Neural cell (in vitro differentiated cells): Measurements from ENCODE around the gene SLC1A1. TPM values are rescaled to one million over a fixed set of nuclear protein-coding genes. Genes with fewer than 3 reads are reported as not detected.

Experiments used
- H2AFZ ChIP-seq: fragments of 200-600, 300-800 bp; sonication (generic), shearing (Covaris generic); 2 replicates; pipeline ENCODE4 v1.6.0; 2014; ENCODE audit warnings: low read depth, mild to moderate bottlenecking, antibody characterized with exemption, low read length, moderate library complexity
- H3F3A ChIP-seq: fragments of 200-600 bp; shearing (Covaris generic); 2 replicates; pipeline ENCODE4 v1.6.1; 2016; ENCODE audit warnings: mild to moderate bottlenecking, moderate library complexity, mixed read lengths, antibody characterized with exemption, low read length; ENCODE audit not compliant: insufficient read depth, poor library complexity, severe bottlenecking
- H3K27ac ChIP-seq: fragments of 200-600, 300-800 bp; sonication (generic), shearing (Covaris generic); 2 replicates; pipeline ENCODE4 v1.5.1; 2014; ENCODE audit warnings: mild to moderate bottlenecking, low read length, moderate library complexity
- H3K27me3 ChIP-seq: fragments of 300-800, 200-600 bp; sonication (generic), shearing (Covaris generic); 2 replicates; pipeline ENCODE4 v1.6.0; 2014; ENCODE audit warnings: mild to moderate bottlenecking, low read depth, low read length, moderate library complexity; ENCODE audit not compliant: insufficient read depth
- H3K36me3 ChIP-seq: fragments of 300-800, 200-600 bp; sonication (generic), shearing (Covaris generic); 2 replicates; pipeline ENCODE4 v1.5.1; 2014; ENCODE audit warnings: mild to moderate bottlenecking, antibody characterized with exemption, low read length, moderate library complexity; ENCODE audit not compliant: insufficient read depth
- H3K4me2 ChIP-seq: fragments of 300-800, 200-600 bp; sonication (generic), shearing (Covaris generic); 2 replicates; pipeline ENCODE4 v1.6.0; 2014; ENCODE audit warnings: mild to moderate bottlenecking, low read length
- H3K4me3 ChIP-seq: fragments of 300-800, 200-600 bp; sonication (generic), shearing (Covaris generic); 2 replicates; pipeline ENCODE4 v1.5.1; 2014; ENCODE audit warnings: mild to moderate bottlenecking, low read length, moderate library complexity
- H3K79me2 ChIP-seq: fragments of 200-600 bp; shearing (Covaris generic); replicated peaks from 2 replicates; pipeline ENCODE4 v1.6.0; 2014; ENCODE audit warnings: mild to moderate bottlenecking, low read length, moderate library complexity; ENCODE audit not compliant: insufficient read depth
- H3K9ac ChIP-seq: fragments of 300-800, 200-600 bp; sonication (generic), shearing (Covaris generic); 2 replicates; pipeline ENCODE4 v1.6.1; 2016; ENCODE audit warnings: mild to moderate bottlenecking, low read length, mixed read lengths
- H3K9me2 ChIP-seq: fragments of 200-600 bp; shearing (Covaris generic); 2 replicates; pipeline ENCODE4 v1.6.1; 2016; ENCODE audit warnings: mild to moderate bottlenecking, low read length, mixed read lengths; ENCODE audit not compliant: insufficient read depth
- H3K9me3 ChIP-seq: fragments of 200-600, 300-800 bp; sonication (generic), shearing (Covaris generic); 2 replicates; pipeline ENCODE4 v1.6.1; 2016; ENCODE audit warnings: mild to moderate bottlenecking, mixed run types, low read length, moderate library complexity, mixed read lengths
- H4K20me1 ChIP-seq: fragments of 200-600 bp; shearing (Covaris generic); 2 replicates; pipeline ENCODE4 v1.6.1; 2016; ENCODE audit warnings: mild to moderate bottlenecking, mixed run types; ENCODE audit not compliant: insufficient read depth
- EP300 ChIP-seq: fragments of 450-650 bp; conservative IDR thresholded peaks from 2 replicates; pipeline ENCODE4 v1.6.1; 2014; ENCODE audit warnings: antibody characterized with exemption, mild to moderate bottlenecking, moderate library complexity; ENCODE audit not compliant: poor library complexity, severe bottlenecking
- EZH2 ChIP-seq: fragments of 200-600, 300-800 bp; shearing (Covaris generic), sonication (generic); IDR thresholded peaks from 2 replicates; pipeline ENCODE4 v1.6.1; 2014; ENCODE audit warnings: antibody characterized with exemption, low read length, borderline replicate concordance, mild to moderate bottlenecking; ENCODE audit not compliant: insufficient read depth, poor library complexity, severe bottlenecking
- MXI1 ChIP-seq: fragments of 450-650 bp; conservative IDR thresholded peaks from 2 replicates; pipeline ENCODE4 v1.6.1; 2014; ENCODE audit warnings: antibody characterized with exemption, mild to moderate bottlenecking; ENCODE audit not compliant: poor library complexity, severe bottlenecking
- POLR2AphosphoS5 ChIP-seq: IDR thresholded peaks from 2 replicates; pipeline ENCODE4 v1.6.1; 2012
- RAD21 ChIP-seq: fragments of 450-650 bp; conservative IDR thresholded peaks from 2 replicates; pipeline ENCODE4 v1.6.1; 2014; ENCODE audit warnings: antibody characterized with exemption, mild to moderate bottlenecking, moderate library complexity
- SMC3 ChIP-seq: fragments of 450-650 bp; conservative IDR thresholded peaks from 2 replicates; pipeline ENCODE4 v1.6.1; 2014; ENCODE audit warnings: antibody characterized with exemption, mild to moderate bottlenecking, moderate library complexity; ENCODE audit not compliant: poor library complexity
- TAF1 ChIP-seq: IDR thresholded peaks from 2 replicates; pipeline ENCODE4 v1.6.1; 2012; ENCODE audit warnings: low read depth
- polyA plus RNA-seq: library from polyadenylated mRNA; depleted of rRNA; stranded (reverse); fragments of >200 nt; gene quantifications from 2 replicates; pipeline ENCODE4 v1.2.3, GENCODE V29; 2014
- TF ChIP-seq, protein P1 (sequence below): fragments of 450-650 bp; IDR thresholded peaks from 2 replicates; pipeline ENCODE4 v1.5.1; 2014; ENCODE audit warnings: antibody characterized with exemption, mild to moderate bottlenecking, moderate library complexity; ENCODE audit not compliant: poor library complexity, severe bottlenecking
- TF ChIP-seq, protein P2 (sequence below): IDR thresholded peaks from 2 replicates; pipeline ENCODE4 v1.6.1; 2012; ENCODE audit warnings: borderline replicate concordance

SLC1A1 gene
- polyA plus RNA-seq, 1 donor from 2014 or later = 30.8 TPM

DNA sequence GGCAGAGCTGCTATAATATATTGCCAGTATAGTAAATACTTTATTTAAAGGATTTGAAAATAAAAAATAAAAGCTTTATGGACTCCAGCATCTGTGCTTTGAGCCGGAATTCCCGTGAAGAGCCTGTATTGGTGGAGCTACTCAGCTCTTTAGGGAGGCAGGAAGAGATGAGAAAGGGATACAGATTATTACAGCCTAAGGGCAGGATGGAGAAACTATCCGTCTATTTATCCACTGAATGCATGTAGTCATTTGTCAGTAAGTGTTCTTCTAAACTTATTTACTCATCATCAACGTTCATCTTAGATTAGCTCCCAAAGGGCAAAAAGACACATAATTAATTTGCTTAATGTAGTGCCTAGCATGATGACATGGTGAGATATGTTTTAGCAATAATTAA is 48.4 kb downstream of the SLC1A1 start:
- Histone ChIP-seq H3K27ac (no peak overlapping the region), H3K9me3 (peaks cover 7% of the 10 kb centered on the region), H3K27me3 (no peaks in the 10 kb centered on the region), H3K79me2 (no peaks in the 10 kb centered on the region), H3K4me2 (no peak overlapping the region), H4K20me1 (no peaks in the 10 kb centered on the region), H3K36me3 (no peaks in the 10 kb centered on the region), H3F3A (no peaks in the 10 kb centered on the region), H3K9me2 (no peaks in the 10 kb centered on the region), H2AFZ (no peak overlapping the region), H3K4me3 (no peak overlapping the region), H3K9ac (no peak overlapping the region)
- TF ChIP-seq, protein P1, sequence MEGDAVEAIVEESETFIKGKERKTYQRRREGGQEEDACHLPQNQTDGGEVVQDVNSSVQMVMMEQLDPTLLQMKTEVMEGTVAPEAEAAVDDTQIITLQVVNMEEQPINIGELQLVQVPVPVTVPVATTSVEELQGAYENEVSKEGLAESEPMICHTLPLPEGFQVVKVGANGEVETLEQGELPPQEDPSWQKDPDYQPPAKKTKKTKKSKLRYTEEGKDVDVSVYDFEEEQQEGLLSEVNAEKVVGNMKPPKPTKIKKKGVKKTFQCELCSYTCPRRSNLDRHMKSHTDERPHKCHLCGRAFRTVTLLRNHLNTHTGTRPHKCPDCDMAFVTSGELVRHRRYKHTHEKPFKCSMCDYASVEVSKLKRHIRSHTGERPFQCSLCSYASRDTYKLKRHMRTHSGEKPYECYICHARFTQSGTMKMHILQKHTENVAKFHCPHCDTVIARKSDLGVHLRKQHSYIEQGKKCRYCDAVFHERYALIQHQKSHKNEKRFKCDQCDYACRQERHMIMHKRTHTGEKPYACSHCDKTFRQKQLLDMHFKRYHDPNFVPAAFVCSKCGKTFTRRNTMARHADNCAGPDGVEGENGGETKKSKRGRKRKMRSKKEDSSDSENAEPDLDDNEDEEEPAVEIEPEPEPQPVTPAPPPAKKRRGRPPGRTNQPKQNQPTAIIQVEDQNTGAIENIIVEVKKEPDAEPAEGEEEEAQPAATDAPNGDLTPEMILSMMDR = no peak
- TF ChIP-seq RAD21 (no peak), TAF1 (no peak)

DNA sequence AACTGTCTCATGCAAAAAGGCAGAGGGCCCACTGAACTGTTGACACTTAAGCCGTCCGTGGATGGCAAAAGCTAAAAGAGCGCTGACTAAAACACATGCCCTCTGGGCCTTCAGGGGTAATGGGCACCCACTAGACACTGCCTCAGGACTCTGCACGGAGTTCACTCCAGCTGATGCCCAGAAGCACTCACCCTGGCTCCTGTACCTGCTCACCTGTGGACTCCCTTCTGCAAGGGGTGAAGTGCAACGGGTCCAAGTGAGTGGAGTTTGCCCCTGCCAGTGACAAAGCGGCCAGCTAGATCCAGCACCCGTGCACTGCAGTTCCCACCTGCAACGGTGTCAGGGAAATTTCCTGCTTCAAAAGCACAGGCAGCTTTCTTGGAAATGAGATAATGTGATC is 50.2 kb downstream of the SLC1A1 start:
- Histone ChIP-seq H3K36me3 (no peaks in the 10 kb centered on the region), H3K27me3 (no peaks in the 10 kb centered on the region), H4K20me1 (no peaks in the 10 kb centered on the region), H3K9me2 (no peaks in the 10 kb centered on the region), H3K27ac (no peak overlapping the region), H3K4me2 (no peak overlapping the region), H3F3A (no peaks in the 10 kb centered on the region), H3K79me2 (no peaks in the 10 kb centered on the region), H3K4me3 (no peak overlapping the region), H2AFZ (no peak overlapping the region), H3K9me3 (peaks cover 7% of the 10 kb centered on the region), H3K9ac (no peak overlapping the region)
- TF ChIP-seq EZH2 (no peak), POLR2AphosphoS5 (no peak), SMC3 (no peak), RAD21 (no peak), MXI1 (no peak), EP300 (no peak), TAF1 (no peak)
- TF ChIP-seq, protein P1 = no peak
- TF ChIP-seq, protein P2, sequence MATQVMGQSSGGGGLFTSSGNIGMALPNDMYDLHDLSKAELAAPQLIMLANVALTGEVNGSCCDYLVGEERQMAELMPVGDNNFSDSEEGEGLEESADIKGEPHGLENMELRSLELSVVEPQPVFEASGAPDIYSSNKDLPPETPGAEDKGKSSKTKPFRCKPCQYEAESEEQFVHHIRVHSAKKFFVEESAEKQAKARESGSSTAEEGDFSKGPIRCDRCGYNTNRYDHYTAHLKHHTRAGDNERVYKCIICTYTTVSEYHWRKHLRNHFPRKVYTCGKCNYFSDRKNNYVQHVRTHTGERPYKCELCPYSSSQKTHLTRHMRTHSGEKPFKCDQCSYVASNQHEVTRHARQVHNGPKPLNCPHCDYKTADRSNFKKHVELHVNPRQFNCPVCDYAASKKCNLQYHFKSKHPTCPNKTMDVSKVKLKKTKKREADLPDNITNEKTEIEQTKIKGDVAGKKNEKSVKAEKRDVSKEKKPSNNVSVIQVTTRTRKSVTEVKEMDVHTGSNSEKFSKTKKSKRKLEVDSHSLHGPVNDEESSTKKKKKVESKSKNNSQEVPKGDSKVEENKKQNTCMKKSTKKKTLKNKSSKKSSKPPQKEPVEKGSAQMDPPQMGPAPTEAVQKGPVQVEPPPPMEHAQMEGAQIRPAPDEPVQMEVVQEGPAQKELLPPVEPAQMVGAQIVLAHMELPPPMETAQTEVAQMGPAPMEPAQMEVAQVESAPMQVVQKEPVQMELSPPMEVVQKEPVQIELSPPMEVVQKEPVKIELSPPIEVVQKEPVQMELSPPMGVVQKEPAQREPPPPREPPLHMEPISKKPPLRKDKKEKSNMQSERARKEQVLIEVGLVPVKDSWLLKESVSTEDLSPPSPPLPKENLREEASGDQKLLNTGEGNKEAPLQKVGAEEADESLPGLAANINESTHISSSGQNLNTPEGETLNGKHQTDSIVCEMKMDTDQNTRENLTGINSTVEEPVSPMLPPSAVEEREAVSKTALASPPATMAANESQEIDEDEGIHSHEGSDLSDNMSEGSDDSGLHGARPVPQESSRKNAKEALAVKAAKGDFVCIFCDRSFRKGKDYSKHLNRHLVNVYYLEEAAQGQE = no peak
